SK-N-SH (cell line): ENCODE data around the gene TBPL1. TPM values are rescaled to one million over a fixed set of nuclear protein-coding genes. Genes with fewer than 3 reads are reported as not detected.

Source experiments
- CTCF ChIA-PET: fragments of 300-600, 350-600 bp; formaldehyde crosslinking; extraction: SDS; loops from one replicate; lab custom pipeline; 2021; lab: Yijun Ruan, JAX
- POLR2A ChIA-PET: fragments of 350-600 bp; sonication (Branson Sonifier 250); formaldehyde crosslinking; extraction: SDS; loops from one replicate; lab custom pipeline; 2020; ENCODE audit warnings: antibody characterized with exemption, inconsistent platforms; lab: Yijun Ruan, JAX
- DNase-seq: peaks from one replicate; pipeline ENCODE4 v3.0.0; 2012
- H2AFZ ChIP-seq: fragments of 200-600 bp; sonication (generic); 2 replicates; pipeline ENCODE4 v1.8.1; 2016; ENCODE audit warnings: antibody characterized with exemption, mild to moderate bottlenecking, low read depth
- H3F3A ChIP-seq: fragments of 200-600 bp; sonication (generic); replicated peaks from 2 replicates; pipeline ENCODE3; 2016; ENCODE audit warnings: antibody characterized with exemption, mild to moderate bottlenecking; ENCODE audit not compliant: insufficient read depth
- H3K27ac ChIP-seq, 2 experiments: fragments of 200-500 bp in 1 of 2; fragments of 200-600 bp in 1 of 2; sonication (Bioruptor generic) in 1 of 2; sonication (generic), shearing (Covaris generic) in 1 of 2; 2 replicates each; pipeline versions ENCODE4 v1.5.1 to v1.6.1; 2014 to 2016; ENCODE audit warnings: low read depth in 2 of 2, inconsistent platforms in 1 of 2, low read length in 1 of 2, mild to moderate bottlenecking in 1 of 2, mixed read lengths in 1 of 2
- H3K27me3 ChIP-seq: fragments of 200-600 bp; sonication (generic), shearing (Covaris generic); 2 replicates; pipeline ENCODE4 v1.6.1; 2016; ENCODE audit warnings: mixed run types; ENCODE audit not compliant: insufficient read depth
- H3K36me3 ChIP-seq, 2 experiments: fragments of 200-500 bp in 1 of 2; fragments of 200-600 bp in 1 of 2; sonication (Bioruptor generic) in 1 of 2; sonication (generic) in 1 of 2; replicated peaks in 1 of 2; 2 replicates each; pipeline versions ENCODE3 to v1.5.1; 2014 to 2016; ENCODE audit warnings: low read length in 1 of 2, mild to moderate bottlenecking in 1 of 2; ENCODE audit not compliant: insufficient read depth in 2 of 2, control insufficient read depth in 1 of 2
- H3K4me1 ChIP-seq, 2 experiments: fragments of 200-500 bp in 1 of 2; fragments of 200-600 bp in 1 of 2; sonication (Bioruptor generic) in 1 of 2; sonication (generic), shearing (Covaris generic) in 1 of 2; 2 replicates each; pipeline versions ENCODE4 v1.5.1 to v1.6.1; 2014 to 2016; ENCODE audit warnings: low read depth in 1 of 2, low read length in 1 of 2, mixed run types in 1 of 2; ENCODE audit not compliant: insufficient read depth in 2 of 2, control insufficient read depth in 1 of 2
- H3K4me2 ChIP-seq: fragments of 200-600 bp; sonication (generic), shearing (Covaris generic); 2 replicates; pipeline ENCODE4 v1.6.1; 2017; ENCODE audit warnings: mixed run types
- H3K4me3 ChIP-seq, 2 experiments: fragments of 200-500 bp in 1 of 2; fragments of 200-600 bp in 1 of 2; sonication (Bioruptor generic) in 1 of 2; sonication (generic), shearing (Covaris generic) in 1 of 2; 2 replicates each; pipeline versions ENCODE4 v1.5.1 to v1.8.1; 2014 to 2016; ENCODE audit warnings: low read depth in 2 of 2, inconsistent platforms in 1 of 2, low read length in 1 of 2, mild to moderate bottlenecking in 1 of 2, mixed read lengths in 1 of 2, moderate library complexity in 1 of 2
- H3K79me2 ChIP-seq: fragments of 200-600 bp; sonication (generic); 2 replicates; pipeline ENCODE4 v1.8.1; 2017; ENCODE audit warnings: mild to moderate bottlenecking; ENCODE audit not compliant: insufficient read depth
- H3K9ac ChIP-seq: fragments of 200-600 bp; sonication (generic); 2 replicates; pipeline ENCODE4 v1.6.1; 2017; ENCODE audit warnings: mixed run types
- H3K9me2 ChIP-seq: fragments of 200-600 bp; sonication (generic); 2 replicates; pipeline ENCODE4 v1.6.1; 2017; ENCODE audit warnings: mixed run types
- H3K9me3 ChIP-seq: fragments of 200-600 bp; sonication (generic); 2 replicates; pipeline ENCODE4 v1.6.1; 2017; ENCODE audit warnings: mixed run types, mild to moderate bottlenecking, moderate library complexity
- H4K20me1 ChIP-seq: fragments of 200-600 bp; sonication (generic); 2 replicates; pipeline ENCODE4 v1.6.1; 2017; ENCODE audit warnings: mild to moderate bottlenecking, mixed run types; ENCODE audit not compliant: insufficient read depth
- EP300 ChIP-seq, 2 experiments: IDR thresholded peaks; 2 replicates each; pipeline versions ENCODE4 v1.4.0 to v1.6.1; 2012; ENCODE audit warnings: borderline replicate concordance in 1 of 2, low read depth in 1 of 2, low read length in 1 of 2
- FOSL2 ChIP-seq: IDR thresholded peaks from 2 replicates; pipeline ENCODE4 v1.4.0; 2012; ENCODE audit warnings: low read depth, mild to moderate bottlenecking, moderate library complexity, borderline replicate concordance
- FOXJ3 ChIP-seq: sonication (generic); formaldehyde crosslinking; IDR thresholded peaks from 2 replicates; pipeline ENCODE4 v1.5.1; 2020; ENCODE audit warnings: mild to moderate bottlenecking, missing genetic modification reagents
- GATA2 ChIP-seq: sonication (generic); formaldehyde crosslinking; IDR thresholded peaks from 2 replicates; pipeline ENCODE4 v1.5.0; 2020; ENCODE audit warnings: mild to moderate bottlenecking, missing genetic modification reagents
- JUND ChIP-seq: IDR thresholded peaks from 2 replicates; pipeline ENCODE4 v1.4.0; 2012
- MAX ChIP-seq: IDR thresholded peaks from 2 replicates; pipeline ENCODE4 v1.4.0; 2012; ENCODE audit warnings: low read depth
- MEF2A ChIP-seq: IDR thresholded peaks from 2 replicates; pipeline ENCODE4 v1.4.0; 2012; ENCODE audit warnings: low read depth, borderline replicate concordance
- RCOR1 ChIP-seq: fragments of 150-350 bp; IDR thresholded peaks from 2 replicates; pipeline ENCODE4 v1.6.1; 2017; ENCODE audit warnings: antibody characterized with exemption, low read length
- REST ChIP-seq: IDR thresholded peaks from 2 replicates; pipeline ENCODE4 v1.6.1; 2012; ENCODE audit warnings: mild to moderate bottlenecking, low read depth, low read length, moderate library complexity
- RFX5 ChIP-seq: IDR thresholded peaks from 2 replicates; pipeline ENCODE4 v1.6.1; 2012; ENCODE audit warnings: mild to moderate bottlenecking, improper control_type of control experiment, low read length
- SIN3A ChIP-seq: IDR thresholded peaks from 2 replicates; pipeline ENCODE4 v1.6.1; 2012; ENCODE audit warnings: low read depth, mild to moderate bottlenecking, low read length, moderate library complexity, borderline replicate concordance
- SMC3 ChIP-seq: IDR thresholded peaks from 2 replicates; pipeline ENCODE4 v1.6.1; 2012; ENCODE audit warnings: low read depth, low read length, improper control_type of control experiment
- TEAD4 ChIP-seq: IDR thresholded peaks from 2 replicates; pipeline ENCODE4 v1.4.0; 2012; ENCODE audit warnings: mild to moderate bottlenecking, borderline replicate concordance; ENCODE audit not compliant: insufficient read depth
- WGBS: methylation state at CpG from one replicate; pipeline ENCODE4 v1.1.6; 2017; ENCODE audit warnings: low lambda C conversion rate; 5-methylcytosine and 5-hydroxymethylcytosine counted together
- polyA plus RNA-seq, 3 experiments: library from polyadenylated mRNA; depleted of rRNA; stranded (reverse); fragments of >200 nt; gene quantifications; 2 replicates each; pipeline ENCODE4 v1.2.3, GENCODE V29; 2012
- TF ChIP-seq, protein P1 (sequence below): IDR thresholded peaks from 2 replicates; pipeline ENCODE4 v1.4.0; 2012; ENCODE audit warnings: low read depth, borderline replicate concordance
- TF ChIP-seq, protein P2 (sequence below): fragments of 150-350 bp; IDR thresholded peaks from 2 replicates; pipeline ENCODE4 v1.6.1; 2016; ENCODE audit warnings: mild to moderate bottlenecking, low read depth, low read length

TBPL1 gene
- polyA plus RNA-seq, 1 of the 3 experiments (the other 2 are of a cell fraction): 16.3 TPM

DNA sequence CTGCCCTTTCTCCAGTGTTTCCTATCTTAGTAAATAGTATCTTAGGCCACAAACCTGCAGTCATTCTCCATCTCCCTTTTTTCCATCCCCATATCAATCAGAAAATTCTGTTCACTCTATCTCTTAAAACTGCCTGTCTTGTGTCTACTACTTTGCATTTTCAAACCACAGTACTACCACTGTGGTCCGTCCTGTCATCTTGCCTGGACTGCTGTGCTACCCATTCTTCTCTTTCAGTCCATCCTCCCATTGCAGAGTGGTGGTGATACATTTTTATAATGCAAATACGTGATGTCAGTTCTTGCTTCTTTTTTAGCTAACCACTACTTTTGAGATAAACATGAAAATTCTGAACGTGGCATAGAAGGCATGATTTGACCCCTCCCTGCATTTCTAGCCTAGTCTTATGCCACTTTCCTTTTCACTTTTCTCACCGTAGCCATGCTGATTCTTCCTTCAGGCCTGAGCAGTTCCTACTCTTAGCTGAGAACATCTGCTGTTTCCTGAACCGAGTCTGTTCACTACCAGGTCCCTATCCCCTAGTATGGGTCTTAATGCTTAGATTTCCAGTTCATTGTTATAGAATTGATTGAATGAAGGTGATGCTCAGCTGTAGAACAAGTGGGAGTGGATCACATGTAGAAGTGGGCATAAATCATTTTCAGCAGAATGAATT, 13.8 kb downstream of the TBPL1 start:
- Histone ChIP-seq H2AFZ (no peak overlapping the region), H3K4me1 (peaks cover 6 to 8% of the 10 kb centered on the region in 2 experiments; a peak in 3 of 4 replicates), H3F3A (peaks cover 6% of the 10 kb centered on the region), H3K79me2 (peaks cover 82% of the 10 kb centered on the region), H3K9me3 (no peaks in the 10 kb centered on the region), H3K27ac (no peak overlapping the region), H3K36me3 (no peaks in the 10 kb centered on the region), H3K27me3 (no peaks in the 10 kb centered on the region), H3K9ac (no peak overlapping the region), H3K9me2 (no peaks in the 10 kb centered on the region), H4K20me1 (peaks cover 15% of the 10 kb centered on the region; the same call in 1 of the 2 replicates), H3K4me3 (no peak overlapping the region), H3K4me2 (no peak overlapping the region)
- CTCF ChIA-PET: interaction anchor here (0.9 to 3.9 kb wide), 6 partner anchors 8 to 130 kb away, joined by 3 to 21 read pairs (median 10); partner anchors contain the start of gene TBPL1
- DNase-seq: no peak
- TF ChIP-seq RCOR1 (no peak), GATA2 (CRISPR knock-in tag) (no peak), FOSL2 (no peak), REST (no peak), SMC3 (no peak), MAX (no peak), TEAD4 (no peak), MEF2A (no peak), SIN3A (no peak), JUND (no peak), RFX5 (no peak), FOXJ3 (CRISPR knock-in tag) (no peak), EP300 (IDR thresholded peaks at IDR 0.05; ENCODE audit: borderline replicate concordance in 1 of 2, low read depth in 1 of 2, low read length in 1 of 2) (no peak)
- TF ChIP-seq, protein P1, sequence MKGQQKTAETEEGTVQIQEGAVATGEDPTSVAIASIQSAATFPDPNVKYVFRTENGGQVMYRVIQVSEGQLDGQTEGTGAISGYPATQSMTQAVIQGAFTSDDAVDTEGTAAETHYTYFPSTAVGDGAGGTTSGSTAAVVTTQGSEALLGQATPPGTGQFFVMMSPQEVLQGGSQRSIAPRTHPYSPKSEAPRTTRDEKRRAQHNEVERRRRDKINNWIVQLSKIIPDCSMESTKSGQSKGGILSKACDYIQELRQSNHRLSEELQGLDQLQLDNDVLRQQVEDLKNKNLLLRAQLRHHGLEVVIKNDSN: no peak
- TF ChIP-seq, protein P2, sequence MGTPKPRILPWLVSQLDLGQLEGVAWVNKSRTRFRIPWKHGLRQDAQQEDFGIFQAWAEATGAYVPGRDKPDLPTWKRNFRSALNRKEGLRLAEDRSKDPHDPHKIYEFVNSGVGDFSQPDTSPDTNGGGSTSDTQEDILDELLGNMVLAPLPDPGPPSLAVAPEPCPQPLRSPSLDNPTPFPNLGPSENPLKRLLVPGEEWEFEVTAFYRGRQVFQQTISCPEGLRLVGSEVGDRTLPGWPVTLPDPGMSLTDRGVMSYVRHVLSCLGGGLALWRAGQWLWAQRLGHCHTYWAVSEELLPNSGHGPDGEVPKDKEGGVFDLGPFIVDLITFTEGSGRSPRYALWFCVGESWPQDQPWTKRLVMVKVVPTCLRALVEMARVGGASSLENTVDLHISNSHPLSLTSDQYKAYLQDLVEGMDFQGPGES: no peak
- POLR2A ChIA-PET: no interaction called here
- WGBS: 94% methylated on average over 5 of the region's 5 CpGs
